Measurements from ENCODE around the gene PORCN. TPM values are rescaled to one million over a fixed set of nuclear protein-coding genes. Genes with fewer than 3 reads are reported as not detected.
"Not testable (repeated sequence)": the region's sequence is repeated elsewhere in the genome, so short reads cannot be mapped to it uniquely, and the experiment has no call there.

Gene PORCN
- polyA plus RNA-seq, 10 donors = 2.3 to 4.7 (median 3.7) TPM

- no peak for DNase-seq
These were observed 31.2 kb downstream of the PORCN start for GRCh38 chrX:48540028-48540375.

- no peak for DNase-seq
These were observed 31.7 kb downstream of the PORCN start for GRCh38 chrX:48540480-48540879.

- no peak for DNase-seq
These were observed 32.5 kb downstream of the PORCN start for GRCh38 chrX:48541140-48541814.

GRCh38 chrX:48548871-48549270 lies 40.1 kb downstream of the PORCN start:
- no peak for DNase-seq

GRCh38 chrX:48555731-48556325 lies 47.0 kb downstream of the PORCN start:
- not testable (repeated sequence) for DNase-seq

- peak in 1 of 3 donors; percentile 26 for DNase-seq
These were observed 49.5 kb downstream of the PORCN start for GRCh38 chrX:48558271-48558670.

- DNase-seq = no peak
These were observed 50.8 kb downstream of the PORCN start for GRCh38 chrX:48559636-48560035.

GRCh38 chrX:48560056-48560455 lies 51.3 kb downstream of the PORCN start:
- DNase-seq = no peak

GRCh38 chrX:48560681-48561080 lies 51.9 kb downstream of the PORCN start:
- DNase-seq = no peak

GRCh38 chrX:48569958-48570357 lies 61.2 kb downstream of the PORCN start:
- DNase-seq = no peak

Other genes with a start within 250 kb of the PORCN start
- not detected for gene SSX3, start 152.3 kb upstream of the PORCN start, polyA plus RNA-seq (ENCODE audit: insufficient read length in 10 of 10)
- gene SSX4, start 125.5 kb upstream of the PORCN start, polyA plus RNA-seq (ENCODE audit: insufficient read length in 10 of 10) = not detected
- not detected for gene SSX4B, start 97.0 kb upstream of the PORCN start, polyA plus RNA-seq (ENCODE audit: insufficient read length in 10 of 10)
- gene SLC38A5, start 38.7 kb upstream of the PORCN start, polyA plus RNA-seq (ENCODE audit: insufficient read length in 10 of 10) = 10 to 100 TPM in 1 of 10 donors, 1 to 10 TPM in 9; 5.0 to 10.5 (median 7.9) TPM
- 10 to 100 TPM; 22.5 to 35.8 (median 26.3) TPM for gene FTSJ1, start 32.8 kb upstream of the PORCN start, polyA plus RNA-seq (ENCODE audit: insufficient read length in 10 of 10)
- 10 to 100 TPM; 14.4 to 24.9 (median 16.5) TPM for gene EBP, start 12.8 kb downstream of the PORCN start, polyA plus RNA-seq (ENCODE audit: insufficient read length in 10 of 10)
- gene TBC1D25, start 30.7 kb downstream of the PORCN start, polyA plus RNA-seq (ENCODE audit: insufficient read length in 10 of 10) = 10 to 100 TPM in 1 of 10 donors, 1 to 10 TPM in 9; 6.8 to 10.1 (median 8.4) TPM
- gene RBM3, start 65.5 kb downstream of the PORCN start, polyA plus RNA-seq (ENCODE audit: insufficient read length in 10 of 10) = 100 to 1,000 TPM; 227 to 395 (median 356) TPM
- gene WDR13, start 88.5 kb downstream of the PORCN start, polyA plus RNA-seq (ENCODE audit: insufficient read length in 10 of 10) = 100 to 1,000 TPM in 2 of 10 donors, 10 to 100 TPM in 8; 83.4 to 115 (median 94.9) TPM
- gene WAS, start 174.8 kb downstream of the PORCN start, polyA plus RNA-seq (ENCODE audit: insufficient read length in 10 of 10) = 1 to 10 TPM; 3.0 to 8.0 (median 3.9) TPM
- gene SUV39H1, start 187.7 kb downstream of the PORCN start, polyA plus RNA-seq (ENCODE audit: insufficient read length in 10 of 10) = 1 to 10 TPM; 3.2 to 5.5 (median 3.9) TPM